Measurements from ENCODE around the gene UBC. TPM values are rescaled to one million over a fixed set of nuclear protein-coding genes. Genes with fewer than 3 reads are reported as not detected.
A peak's percentile ranks its signal among the peaks of the same experiment; 100 is the strongest.
"Not testable (repeated sequence)": the region's sequence is repeated elsewhere in the genome, so short reads cannot be mapped to it uniquely, and the experiment has no call there.

UBC gene
- total RNA-seq, 1 donor from 2014 or later: 1,072 TPM

GRCh38 chr12:124931528-124931927, 17.1 kb upstream of the UBC start:
- not testable (repeated sequence) for DNase-seq (ENCODE audit: low read depth in 2 of 2)

- DNase-seq (ENCODE audit: low read depth in 2 of 2): no peak
Measured at GRCh38 chr12:124930586-124930985, 16.1 kb upstream of the UBC start.

GRCh38 chr12:124929649-124930419, 15.4 kb upstream of the UBC start:
- DNase-seq (ENCODE audit: low read depth in 2 of 2): no peak

GRCh38 chr12:124928912-124929530, 14.6 kb upstream of the UBC start:
- DNase-seq (ENCODE audit: low read depth in 2 of 2): no peak

- peak in 1 of 2 donors; percentile 97 for DNase-seq (ENCODE audit: low read depth in 2 of 2)
Measured at GRCh38 chr12:124928095-124928911, 13.9 kb upstream of the UBC start.

- peak; percentile 79 to 88 for DNase-seq (ENCODE audit: low read depth in 2 of 2)
Measured at GRCh38 chr12:124927201-124928094, 13.0 kb upstream of the UBC start.

GRCh38 chr12:124925782-124926181, 11.3 kb upstream of the UBC start:
- not testable (repeated sequence) for DNase-seq (ENCODE audit: low read depth in 2 of 2)

GRCh38 chr12:124925117-124925516, 10.7 kb upstream of the UBC start:
- DNase-seq (ENCODE audit: low read depth in 2 of 2): no peak

- DNase-seq (ENCODE audit: low read depth in 2 of 2): no peak
Measured at GRCh38 chr12:124923905-124924734, 9.7 kb upstream of the UBC start.

- DNase-seq (ENCODE audit: low read depth in 2 of 2): peak in 1 of 2 donors; percentile 65
Measured at GRCh38 chr12:124921200-124922031, 7.0 kb upstream of the UBC start.

GRCh38 chr12:124920353-124920935, 6.0 kb upstream of the UBC start:
- DNase-seq (ENCODE audit: low read depth in 2 of 2): no peak

GRCh38 chr12:124919521-124920352, 5.3 kb upstream of the UBC start:
- DNase-seq (ENCODE audit: low read depth in 2 of 2): peak in 1 of 2 donors; percentile 84

GRCh38 chr12:124918622-124918988, 4.2 kb upstream of the UBC start:
- DNase-seq (ENCODE audit: low read depth in 2 of 2): not testable (repeated sequence)

- peak in 1 of 2 donors; percentile 50 for DNase-seq (ENCODE audit: low read depth in 2 of 2)
Measured at GRCh38 chr12:124917841-124918621, 3.6 kb upstream of the UBC start.

- peak; percentile 99 to 100 for DNase-seq (ENCODE audit: low read depth in 2 of 2)
Measured at GRCh38 chr12:124917135-124917840, 2.8 kb upstream of the UBC start.

- peak; percentile 89 to 94 for DNase-seq (ENCODE audit: low read depth in 2 of 2)
Measured at GRCh38 chr12:124916374-124917134, 2.1 kb upstream of the UBC start.

Measured in dermis microvascular lymphatic vessel endothelial cell (primary cell).